Jurkat, Clone E6-1 (cell line): ENCODE data around the gene TMIGD2. TPM values are rescaled to one million over a fixed set of nuclear protein-coding genes. Genes with fewer than 3 reads are reported as not detected.
"Not testable (repeated sequence)": the region's sequence is repeated elsewhere in the genome, so short reads cannot be mapped to it uniquely, and the experiment has no call there.

Source experiments
- DNase-seq: peaks from one replicate; pipeline ENCODE4 v3.0.0-alpha.2; 2011; ENCODE audit warnings: low read depth, low spot score
- H3K4me3 ChIP-seq: 2 replicates; pipeline ENCODE4 v1.5.1; 2011; ENCODE audit warnings: mild to moderate bottlenecking, low read length, control low read depth, moderate library complexity
- polyA plus RNA-seq: library from polyadenylated mRNA; unstranded; fragments of >200 nt; gene quantifications from one replicate; pipeline ENCODE4 v1.2.1, GENCODE V29; 2012; ENCODE audit warnings: missing spikeins; ENCODE audit not compliant: insufficient read length, insufficient read depth

Gene TMIGD2, protein sequence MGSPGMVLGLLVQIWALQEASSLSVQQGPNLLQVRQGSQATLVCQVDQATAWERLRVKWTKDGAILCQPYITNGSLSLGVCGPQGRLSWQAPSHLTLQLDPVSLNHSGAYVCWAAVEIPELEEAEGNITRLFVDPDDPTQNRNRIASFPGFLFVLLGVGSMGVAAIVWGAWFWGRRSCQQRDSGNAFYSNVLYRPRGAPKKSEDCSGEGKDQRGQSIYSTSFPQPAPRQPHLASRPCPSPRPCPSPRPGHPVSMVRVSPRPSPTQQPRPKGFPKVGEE
- polyA plus RNA-seq: 7.5 TPM

DNA sequence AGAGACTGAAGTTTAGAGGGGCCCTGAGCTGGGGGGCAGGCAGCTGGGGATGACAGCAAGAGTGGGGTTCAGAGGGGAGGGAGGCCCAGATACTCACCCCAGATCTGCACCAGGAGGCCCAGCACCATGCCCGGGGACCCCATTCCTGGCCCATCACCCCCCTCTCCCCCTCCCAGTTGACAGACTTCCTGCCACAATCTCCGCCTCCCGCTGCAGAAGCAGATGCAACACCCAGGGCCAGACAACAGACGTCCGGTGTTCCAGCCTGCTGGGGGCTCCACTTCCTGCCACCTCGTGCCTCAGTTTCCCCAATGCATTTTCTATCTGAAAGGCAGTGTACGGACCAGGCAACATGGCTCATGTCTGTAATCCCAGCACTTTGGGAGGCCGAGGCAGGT, at the start of gene TMIGD2:
TMIGD2 (minus strand) TSS at position 147 of the 398 bp plus-strand sequence; CDS start at position 143, 4 bp downstream.
- DNase-seq: no peak
- H3K4me3 ChIP-seq: peak within 1 kb of the TSS; percentile 7; the same call in 1 of the 2 replicates

GRCh38 chr19:4350726-4351125, 48.5 kb upstream of the TMIGD2 start:
- no peak overlapping the region for H3K4me3 ChIP-seq
- DNase-seq: no peak

GRCh38 chr19:4350111-4350510, 47.9 kb upstream of the TMIGD2 start:
- DNase-seq: no peak
- no peak overlapping the region for H3K4me3 ChIP-seq

- not testable (repeated sequence) for DNase-seq, H3K4me3 ChIP-seq
These were observed 47.0 kb upstream of the TMIGD2 start for GRCh38 chr19:4349225-4349624.

- no peak overlapping the region for H3K4me3 ChIP-seq
- no peak for DNase-seq
These were observed 45.3 kb upstream of the TMIGD2 start for GRCh38 chr19:4347521-4347920.

DNA sequence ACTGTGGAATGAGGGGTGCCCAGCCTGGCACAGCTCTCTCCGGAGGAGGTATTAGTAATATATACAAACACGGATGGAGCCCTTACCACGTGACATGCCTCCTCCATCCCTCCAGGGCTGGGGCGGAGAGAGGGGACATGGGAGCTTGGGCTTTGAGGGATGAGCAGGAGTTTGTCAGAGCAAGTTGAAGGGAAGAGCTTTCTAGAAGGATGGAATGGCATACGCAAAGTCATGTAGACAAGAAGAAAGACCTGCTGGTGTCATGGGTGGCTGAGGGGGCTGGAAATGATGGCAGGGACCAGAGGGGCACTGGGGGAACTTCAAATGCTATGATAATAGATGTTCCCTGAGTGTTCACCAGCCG, 43.8 kb upstream of the TMIGD2 start:
- H3K4me3 ChIP-seq: no peak overlapping the region
- DNase-seq: no peak

DNA sequence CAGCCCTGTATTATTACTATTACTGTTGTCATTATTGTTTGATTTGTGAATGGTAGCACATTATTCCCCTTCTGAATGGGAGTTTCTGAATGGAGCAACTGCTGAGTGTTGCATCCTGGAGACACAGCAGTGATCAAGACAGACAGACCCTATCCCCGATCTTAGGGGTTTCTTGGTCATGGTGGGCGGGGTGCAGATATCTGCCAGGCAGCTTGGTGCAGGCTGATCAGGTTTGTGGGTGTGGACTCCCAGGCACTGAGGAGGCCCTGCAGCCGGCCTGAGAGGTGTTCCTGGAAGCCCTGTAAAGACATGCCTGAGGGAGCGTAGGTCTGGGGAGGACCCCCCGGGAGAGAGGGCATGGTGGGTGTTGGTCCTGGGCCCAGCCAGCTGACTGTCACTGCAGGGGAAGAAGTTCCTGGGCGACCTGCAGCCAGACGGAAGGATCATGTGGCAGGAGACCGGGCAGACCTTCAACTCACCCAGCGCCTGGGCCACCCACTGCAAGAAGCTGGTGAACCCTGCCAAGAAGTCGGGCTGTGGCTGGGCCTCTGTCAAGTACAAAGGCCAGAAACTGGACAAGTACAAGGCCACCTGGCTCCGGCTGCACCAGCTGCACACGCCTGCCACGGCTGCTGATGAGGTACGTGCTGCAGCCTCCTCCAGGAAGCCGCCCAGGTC, 43.3 kb upstream of the TMIGD2 start:
- no peak overlapping the region for H3K4me3 ChIP-seq
- DNase-seq: no peak

GRCh38 chr19:4343370-4344307, 41.5 kb upstream of the TMIGD2 start, which contains the start of gene MPND:
Gene MPND, plus strand, starts transcription at chr19:4343562. Its CDS starts 32 bp downstream, at chr19:4343594.
- DNase-seq: peak; percentile 69
- H3K4me3 ChIP-seq: peak within 1 kb of the TSS; percentile 86

DNA sequence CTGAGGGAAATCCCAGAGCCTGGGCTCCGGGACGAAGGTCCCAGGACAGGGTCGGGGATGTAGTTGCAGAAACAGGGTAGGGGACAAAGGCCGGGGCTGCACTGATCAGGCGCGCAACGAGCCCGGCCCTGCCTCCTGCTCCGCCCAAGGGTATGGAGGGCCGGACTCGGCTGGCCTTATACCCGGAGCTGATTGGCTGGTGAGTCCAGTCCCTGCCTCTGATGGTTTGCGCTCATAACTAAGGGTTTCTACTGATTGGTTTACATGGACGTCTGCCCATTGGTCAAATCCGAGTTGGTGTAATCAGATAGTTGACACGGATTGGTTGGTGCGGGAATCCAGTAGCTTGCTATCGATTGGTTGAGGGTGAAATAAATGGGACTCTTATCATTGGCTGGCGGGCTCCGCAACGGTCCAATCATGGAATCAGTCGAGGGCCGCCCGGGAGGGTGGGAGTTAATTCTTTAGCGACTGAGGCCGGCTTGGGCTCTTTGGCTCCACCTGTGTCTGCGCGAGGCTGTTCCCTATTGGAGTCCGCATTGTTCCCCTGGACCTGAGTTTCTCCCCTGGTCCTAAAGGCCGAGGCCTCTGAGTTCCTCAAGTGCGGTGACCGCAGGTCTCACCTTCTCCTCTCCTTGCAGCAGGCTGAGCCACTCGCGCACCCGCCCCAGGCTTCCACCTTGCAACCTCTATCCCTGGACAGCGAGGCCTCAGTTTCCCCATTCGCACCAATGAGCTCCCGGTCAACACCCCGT, 40.6 kb upstream of the TMIGD2 start:
- peak; percentile 100 for DNase-seq
- H3K4me3 ChIP-seq: peak overlapping the region; percentile 86

- peak overlapping the region; percentile 86 for H3K4me3 ChIP-seq
- DNase-seq: no peak
These were observed 40.1 kb upstream of the TMIGD2 start for GRCh38 chr19:4342314-4342614.

GRCh38 chr19:4338441-4339355, 36.5 kb upstream of the TMIGD2 start, which contains the start of gene STAP2:
Gene STAP2, minus strand, starts transcription at chr19:4338827. Its CDS starts 74 bp downstream, at chr19:4338753.
- DNase-seq: no peak

DNA sequence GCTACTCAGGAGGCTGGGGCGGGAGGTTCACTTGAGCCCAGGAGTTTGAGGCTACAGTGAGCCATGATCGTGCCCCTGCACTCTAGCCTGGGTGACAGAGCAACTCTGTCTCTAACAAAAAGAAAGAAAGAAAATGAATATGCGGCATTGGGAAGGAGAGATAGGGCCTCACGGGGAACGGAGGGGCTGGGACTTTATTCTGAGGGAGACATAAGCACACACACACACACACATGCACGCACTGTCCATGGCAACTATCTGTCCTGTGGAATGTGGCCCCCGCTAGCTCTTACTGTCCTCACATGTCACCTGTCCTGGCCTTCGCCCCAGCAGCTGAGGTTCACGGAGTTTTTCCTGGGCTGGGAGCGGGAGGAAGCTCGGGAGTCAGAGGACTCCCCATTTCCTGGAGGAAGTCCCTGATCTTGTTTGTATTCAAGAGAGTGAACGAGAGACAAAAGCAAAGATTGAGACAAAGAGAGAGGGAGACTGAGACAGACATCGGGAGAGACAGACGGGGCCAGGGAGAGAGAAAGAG, 35.8 kb upstream of the TMIGD2 start:
- DNase-seq: no peak
- no peak overlapping the region for H3K4me3 ChIP-seq

More at GRCh38 chr19:4338441-4339355, 36.5 kb upstream of the TMIGD2 start, which contains the start of gene STAP2:
- H3K4me3 ChIP-seq: no peak within 1 kb of the TSS

- H3K4me3 ChIP-seq: no peak overlapping the region
- DNase-seq: no peak
These were observed 32.9 kb upstream of the TMIGD2 start for GRCh38 chr19:4334929-4335570.

- DNase-seq: no peak
- no peak overlapping the region for H3K4me3 ChIP-seq
These were observed 27.7 kb upstream of the TMIGD2 start for GRCh38 chr19:4329858-4330257.

- DNase-seq: not testable (repeated sequence)
- H3K4me3 ChIP-seq: peak overlapping the region; percentile 74
These were observed 26.9 kb upstream of the TMIGD2 start for GRCh38 chr19:4328991-4329681.

GRCh38 chr19:4328243-4328990, 26.2 kb upstream of the TMIGD2 start:
- DNase-seq: peak; percentile 91
- H3K4me3 ChIP-seq: peak overlapping the region; percentile 74
